Fibroblast of villous mesenchyme (primary cell): ENCODE data around the gene TMIGD2. TPM values are rescaled to one million over a fixed set of nuclear protein-coding genes. Genes with fewer than 3 reads are reported as not detected.
"Not testable (repeated sequence)": the region's sequence is repeated elsewhere in the genome, so short reads cannot be mapped to it uniquely, and the experiment has no call there.

ENCODE experiments used
- DNase-seq: peaks from one replicate; pipeline ENCODE4 v3.0.0-alpha.2; 2010; ENCODE audit warnings: low read depth
- H3K4me3 ChIP-seq: 2 replicates; pipeline ENCODE4 v1.5.1; 2011; ENCODE audit warnings: low read depth, mild to moderate bottlenecking, low read length
- total RNA-seq: library from RNA; depleted of rRNA; stranded (reverse); fragments of >200 nt; gene quantifications from 2 replicates; pipeline ENCODE4 v1.2.3, GENCODE V29; 2012
- TF ChIP-seq, protein P1 (sequence below): IDR thresholded peaks from 2 replicates; pipeline ENCODE4 v1.5.1; 2012; ENCODE audit warnings: low read depth, mild to moderate bottlenecking, low read length; ENCODE audit not compliant: insufficient read depth

The TMIGD2 gene
- total RNA-seq, 1 donor: not detected

- TF ChIP-seq, protein P1, sequence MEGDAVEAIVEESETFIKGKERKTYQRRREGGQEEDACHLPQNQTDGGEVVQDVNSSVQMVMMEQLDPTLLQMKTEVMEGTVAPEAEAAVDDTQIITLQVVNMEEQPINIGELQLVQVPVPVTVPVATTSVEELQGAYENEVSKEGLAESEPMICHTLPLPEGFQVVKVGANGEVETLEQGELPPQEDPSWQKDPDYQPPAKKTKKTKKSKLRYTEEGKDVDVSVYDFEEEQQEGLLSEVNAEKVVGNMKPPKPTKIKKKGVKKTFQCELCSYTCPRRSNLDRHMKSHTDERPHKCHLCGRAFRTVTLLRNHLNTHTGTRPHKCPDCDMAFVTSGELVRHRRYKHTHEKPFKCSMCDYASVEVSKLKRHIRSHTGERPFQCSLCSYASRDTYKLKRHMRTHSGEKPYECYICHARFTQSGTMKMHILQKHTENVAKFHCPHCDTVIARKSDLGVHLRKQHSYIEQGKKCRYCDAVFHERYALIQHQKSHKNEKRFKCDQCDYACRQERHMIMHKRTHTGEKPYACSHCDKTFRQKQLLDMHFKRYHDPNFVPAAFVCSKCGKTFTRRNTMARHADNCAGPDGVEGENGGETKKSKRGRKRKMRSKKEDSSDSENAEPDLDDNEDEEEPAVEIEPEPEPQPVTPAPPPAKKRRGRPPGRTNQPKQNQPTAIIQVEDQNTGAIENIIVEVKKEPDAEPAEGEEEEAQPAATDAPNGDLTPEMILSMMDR: peak; percentile 48
- peak within 1 kb of the TSS; percentile 70 for H3K4me3 ChIP-seq
- DNase-seq: peak; percentile 100
Observed at GRCh38 chr19:4246767-4247593, 55.2 kb downstream of the TMIGD2 start, which contains the start of gene YJU2. YJU2 (plus strand) TSS chr19:4247080; CDS start chr19:4247147, 67 bp downstream.

GRCh38 chr19:4245938-4246337 is 56.3 kb downstream of the TMIGD2 start:
- not testable (repeated sequence) for DNase-seq, H3K4me3 ChIP-seq

Other genes starting within 250 kb of the TMIGD2 start
- gene ZBTB7A, start 235.5 kb downstream of the TMIGD2 start, total RNA-seq: 30.9 and 31.5 TPM in 2 replicates
- 137 and 180 TPM in 2 replicates for gene MAP2K2, start 178.3 kb downstream of the TMIGD2 start, total RNA-seq
- not detected in 2 replicates for gene CREB3L3, start 148.8 kb downstream of the TMIGD2 start, total RNA-seq
- 10.4 and 10.6 TPM in 2 replicates for gene SIRT6, start 119.8 kb downstream of the TMIGD2 start, total RNA-seq
- gene ANKRD24, start 119.7 kb downstream of the TMIGD2 start, total RNA-seq: under 0.01 and 0.43 TPM in 2 replicates
- gene EBI3, start 72.9 kb downstream of the TMIGD2 start, total RNA-seq: 1.3 TPM in 1 of 2 replicates, not detected in the other
- gene YJU2, start 55.3 kb downstream of the TMIGD2 start, total RNA-seq: 13.0 and 19.0 TPM in 2 replicates
- gene SHD, start 23.1 kb downstream of the TMIGD2 start, total RNA-seq: not detected in 2 replicates
- 8.6 and 9.3 TPM in 2 replicates for gene FSD1, start 2.2 kb upstream of the TMIGD2 start, total RNA-seq
- 9.9 and 10.6 TPM in 2 replicates for gene STAP2, start 36.4 kb upstream of the TMIGD2 start, total RNA-seq
- gene MPND, start 41.2 kb upstream of the TMIGD2 start, total RNA-seq: 4.3 and 8.1 TPM in 2 replicates
- gene SH3GL1, start 98.2 kb upstream of the TMIGD2 start, total RNA-seq: 65.2 and 72.5 TPM in 2 replicates
- 9.9 and 11.6 TPM in 2 replicates for gene CHAF1A, start 100.3 kb upstream of the TMIGD2 start, total RNA-seq
- 104 and 117 TPM in 2 replicates for gene UBXN6, start 155.4 kb upstream of the TMIGD2 start, total RNA-seq
- gene HDGFL2, start 169.9 kb upstream of the TMIGD2 start, total RNA-seq: 60.9 and 62.2 TPM in 2 replicates
- gene PLIN4, start 216.1 kb upstream of the TMIGD2 start, total RNA-seq: 0.32 and 0.43 TPM in 2 replicates
- gene PLIN5, start 232.8 kb upstream of the TMIGD2 start, total RNA-seq: not detected in 2 replicates
- gene LRG1, start 237.6 kb upstream of the TMIGD2 start, total RNA-seq: not detected in 2 replicates